IgD-negative memory B cell (primary cell): ENCODE results near the gene TRAPPC5. TPM values are rescaled to one million over a fixed set of nuclear protein-coding genes. Genes with fewer than 3 reads are reported as not detected.
A peak's percentile ranks its signal among the peaks of the same experiment; 100 is the strongest.

Source experiments
- H3K27ac Mint-ChIP-seq, 3 donors: one replicate each; pipeline ENCODE4 v1.8.0; 2020 to 2022; ENCODE audit warnings: mild to moderate bottlenecking in 3 of 3, mixed read lengths in 3 of 3, moderate library complexity in 1 of 3
- H3K27me3 Mint-ChIP-seq: one replicate; pipeline ENCODE4 v1.8.0; 2021; ENCODE audit warnings: mixed read lengths
- H3K36me3 Mint-ChIP-seq: one replicate; pipeline ENCODE4 v1.8.0; 2020; ENCODE audit warnings: mild to moderate bottlenecking, mixed read lengths
- H3K4me1 Mint-ChIP-seq, 3 donors: one replicate each; pipeline ENCODE4 v1.8.0; 2020 to 2022; ENCODE audit warnings: mixed read lengths in 3 of 3, mild to moderate bottlenecking in 1 of 3
- H3K4me3 Mint-ChIP-seq, 4 donors: one replicate each; pipeline ENCODE4 v1.8.0; 2020 to 2022; ENCODE audit warnings: mild to moderate bottlenecking in 4 of 4, mixed read lengths in 4 of 4, moderate library complexity in 3 of 4
- H3K9me3 Mint-ChIP-seq, 3 donors: one replicate each; pipeline ENCODE4 v1.8.0; 2020 to 2021; ENCODE audit warnings: mixed read lengths in 3 of 3, mild to moderate bottlenecking in 1 of 3
- polyA plus RNA-seq: library from polyadenylated mRNA; unstranded; fragments of 300-500 nt; fragmentation: Illumina TruSeq; gene quantifications from one replicate; pipeline ENCODE4 v1.2.3, GENCODE V29; 2021

The TRAPPC5 gene
- polyA plus RNA-seq, 1 donor from 2014 or later: 219 TPM

DNA sequence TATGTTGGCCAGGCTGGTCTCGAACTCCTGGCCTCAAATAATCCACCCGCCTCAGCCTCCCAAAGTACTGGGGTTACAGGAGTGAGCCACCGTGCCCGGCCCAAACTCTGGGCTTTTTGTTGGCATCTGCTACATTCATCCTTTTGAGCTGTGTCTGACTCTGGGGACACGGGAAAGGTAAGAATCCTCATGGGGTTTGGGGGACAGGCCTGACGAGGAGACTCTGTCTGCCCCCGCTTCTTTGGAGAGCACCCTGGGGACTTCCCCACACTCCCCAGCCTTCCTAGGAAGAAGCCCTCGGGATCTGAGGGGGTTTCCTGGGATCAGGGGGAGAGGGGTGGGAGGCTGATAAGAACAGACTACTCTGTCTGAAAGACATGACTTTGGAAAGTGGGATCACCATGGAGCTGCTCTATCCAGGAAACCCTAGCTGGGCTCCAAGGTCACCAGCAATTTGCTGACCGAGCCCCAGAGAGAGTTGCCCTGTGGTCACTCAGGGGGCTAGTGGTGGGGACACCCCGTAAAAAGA is 29.4 kb downstream of the TRAPPC5 start:
- Mint-ChIP-seq H3K36me3 (no peaks in the 10 kb centered on the region), H3K27me3 (peaks cover 4% of the 10 kb centered on the region), H3K4me1 (peaks cover 37 to 47% (median 46%) of the 10 kb centered on the region in 3 donors), H3K4me3 (peak overlapping the region in 3 of 4 donors; percentile 30 to 70 (median 48)), H3K9me3 (no peaks in the 10 kb centered on the region), H3K27ac (peak overlapping the region in 1 of 3 donors; percentile 34)

DNA sequence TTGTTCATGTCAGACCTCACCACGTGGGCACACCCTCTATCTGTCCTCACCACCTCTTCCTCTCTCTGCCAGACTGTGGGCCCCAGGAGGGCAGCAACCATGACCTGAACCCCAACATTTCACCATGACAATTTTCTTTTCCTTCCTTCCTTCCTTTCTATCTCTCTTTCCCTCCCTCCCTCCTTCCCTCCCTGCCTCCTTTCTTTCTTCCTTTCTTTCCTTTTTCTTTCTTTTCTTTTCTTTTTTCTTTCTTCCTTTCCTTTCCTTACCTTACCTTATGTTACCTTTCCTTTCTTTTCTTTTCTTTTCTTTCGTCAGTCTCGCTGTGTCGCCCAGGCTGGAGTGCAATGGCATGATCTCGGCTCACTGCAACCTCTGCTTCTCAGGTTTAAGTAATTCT is 30.0 kb downstream of the TRAPPC5 start:
- Mint-ChIP-seq H3K9me3 (no peaks in the 10 kb centered on the region), H3K4me3 (peak overlapping the region in 3 of 4 donors; percentile 30 to 48 (median 46)), H3K4me1 (peaks cover 36 to 47% (median 44%) of the 10 kb centered on the region in 3 donors), H3K36me3 (no peaks in the 10 kb centered on the region), H3K27ac (peak overlapping the region in 1 of 3 donors; percentile 34), H3K27me3 (peaks cover 4% of the 10 kb centered on the region)

DNA sequence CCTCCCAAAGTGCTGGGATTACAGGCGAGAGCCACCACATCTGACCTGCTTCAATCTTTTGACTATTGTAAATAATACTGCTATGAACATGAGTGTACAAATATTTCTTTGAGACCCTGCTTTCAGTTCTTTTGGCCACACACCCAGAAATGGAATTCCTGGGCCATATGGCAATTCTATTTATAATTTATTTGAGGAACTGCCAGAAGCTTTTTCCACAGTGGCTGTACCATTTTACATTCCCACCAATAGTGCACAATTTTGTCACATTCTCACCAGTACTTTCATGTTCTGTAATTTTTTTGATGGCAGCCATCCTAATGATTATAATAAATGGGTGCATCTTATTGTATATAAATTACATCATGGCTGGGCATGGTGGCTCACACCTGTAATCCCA is 35.0 kb downstream of the TRAPPC5 start:
- Mint-ChIP-seq H3K36me3 (no peaks in the 10 kb centered on the region), H3K4me1 (peaks cover 24 to 30% (median 28%) of the 10 kb centered on the region in 3 donors), H3K27ac (no peak overlapping the region), H3K27me3 (peaks cover 1% of the 10 kb centered on the region), H3K9me3 (peaks cover 0 to 5% (median 0%) of the 10 kb centered on the region in 3 donors), H3K4me3 (peak overlapping the region in 1 of 4 donors; percentile 89)

DNA sequence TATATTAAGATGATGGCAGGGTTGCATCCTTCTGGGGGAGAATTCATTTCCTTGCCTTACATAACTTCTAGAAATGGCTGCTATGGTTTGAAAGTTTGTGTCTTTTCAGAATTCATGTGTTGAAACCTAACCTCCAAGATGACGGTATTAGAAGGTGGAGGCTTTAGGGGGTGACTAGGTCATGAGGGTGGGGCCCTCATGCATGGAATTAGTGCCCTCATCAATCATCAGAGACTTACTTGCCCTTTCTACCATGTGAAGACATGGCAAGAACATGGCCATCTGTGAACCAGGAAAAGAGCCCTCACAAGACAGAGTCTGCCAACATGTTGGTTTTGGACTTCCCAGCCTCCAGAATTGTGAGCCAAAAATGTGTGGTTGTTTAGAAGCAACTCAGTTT is 36.1 kb downstream of the TRAPPC5 start:
- Mint-ChIP-seq H3K36me3 (no peaks in the 10 kb centered on the region), H3K27me3 (peaks cover 3% of the 10 kb centered on the region), H3K4me3 (no peak overlapping the region), H3K27ac (peak overlapping the region in 1 of 3 donors; percentile 68), H3K9me3 (peaks cover 0 to 5% (median 0%) of the 10 kb centered on the region in 3 donors), H3K4me1 (peaks cover 23 to 29% (median 26%) of the 10 kb centered on the region in 3 donors)

DNA sequence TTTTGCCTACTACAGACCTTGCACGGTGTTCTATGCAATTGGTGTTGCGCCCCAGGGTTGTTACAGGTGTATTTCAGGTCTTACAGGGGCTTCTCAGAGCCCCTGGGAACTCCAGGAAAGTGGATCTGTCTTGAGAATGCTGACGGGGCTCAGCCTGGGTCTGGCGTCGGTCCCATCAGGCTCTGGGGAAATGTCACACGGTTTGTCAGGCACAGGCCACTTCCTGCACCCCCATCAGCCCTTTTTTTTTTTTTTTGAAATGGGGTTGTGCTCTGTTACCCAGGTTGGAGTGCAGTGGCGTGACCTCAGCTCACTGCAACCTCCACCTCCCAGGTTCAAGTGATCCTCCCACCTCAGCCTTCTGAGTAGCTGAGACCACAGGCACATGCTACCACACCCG is 38.0 kb downstream of the TRAPPC5 start:
- Mint-ChIP-seq H3K27ac (peak overlapping the region in 2 of 3 donors; percentile 71 to 94), H3K4me1 (peaks cover 26 to 35% (median 34%) of the 10 kb centered on the region in 3 donors), H3K27me3 (peaks cover 3% of the 10 kb centered on the region), H3K4me3 (peak overlapping the region in 3 of 4 donors; percentile 66 to 83 (median 73)), H3K36me3 (no peaks in the 10 kb centered on the region), H3K9me3 (peaks cover 0 to 5% (median 0%) of the 10 kb centered on the region in 3 donors)

DNA sequence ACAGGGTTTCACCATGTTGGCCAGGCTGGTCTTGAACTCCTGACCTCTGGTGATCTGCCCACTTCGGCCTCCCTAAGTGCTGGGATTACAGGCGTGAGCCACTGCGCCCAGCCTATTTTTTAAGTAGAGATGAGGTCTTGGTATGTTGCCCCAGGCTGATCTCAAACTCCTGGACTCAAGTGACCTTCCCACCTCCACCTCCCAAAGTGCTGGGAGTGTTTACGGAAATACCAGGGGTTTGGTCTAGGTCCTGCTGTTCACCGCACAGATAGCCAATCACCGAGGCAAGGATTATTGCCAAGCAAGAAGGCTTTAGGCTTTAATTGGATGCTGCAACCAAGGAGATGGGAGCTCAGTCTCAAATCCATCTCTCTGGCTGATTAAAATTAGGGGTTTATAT is 39.7 kb downstream of the TRAPPC5 start:
- Mint-ChIP-seq H3K4me1 (peaks cover 14 to 27% (median 27%) of the 10 kb centered on the region in 3 donors), H3K9me3 (peaks cover 0 to 5% (median 2%) of the 10 kb centered on the region in 3 donors), H3K36me3 (no peaks in the 10 kb centered on the region), H3K4me3 (no peak overlapping the region), H3K27me3 (peaks cover 3% of the 10 kb centered on the region), H3K27ac (peak overlapping the region in 2 of 3 donors; percentile 6 to 71)

DNA sequence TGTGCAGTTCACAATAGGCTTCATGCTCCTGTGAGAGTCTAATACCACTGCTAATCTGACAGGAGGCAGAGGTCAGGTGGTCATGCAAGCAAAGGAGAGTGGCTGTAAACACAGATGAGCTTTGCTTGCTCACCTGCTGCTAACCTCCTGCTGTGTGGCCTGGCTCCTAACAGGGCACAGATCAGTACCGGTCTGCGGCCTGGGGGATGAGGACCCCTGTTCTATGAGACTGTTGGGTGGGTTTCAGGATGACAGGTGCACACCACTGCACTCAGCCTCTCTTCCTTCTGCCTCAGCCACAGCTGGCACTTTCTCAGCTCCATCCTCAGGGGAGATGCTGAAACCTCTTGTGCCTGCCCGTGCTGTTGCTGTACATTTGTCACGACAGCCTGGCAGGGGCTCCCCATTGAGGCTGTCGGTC is 41.6 kb downstream of the TRAPPC5 start:
- no peaks in the 10 kb centered on the region for H3K36me3 Mint-ChIP-seq
- H3K4me1 Mint-ChIP-seq: peaks cover 9 to 17% (median 16%) of the 10 kb centered on the region in 3 donors
- peaks cover 0 to 2% (median under 1%) of the 10 kb centered on the region in 3 donors for H3K9me3 Mint-ChIP-seq
- H3K27ac Mint-ChIP-seq: no peak overlapping the region
- peaks cover 6% of the 10 kb centered on the region for H3K27me3 Mint-ChIP-seq
- peak overlapping the region in 1 of 4 donors; percentile 39 for H3K4me3 Mint-ChIP-seq

DNA sequence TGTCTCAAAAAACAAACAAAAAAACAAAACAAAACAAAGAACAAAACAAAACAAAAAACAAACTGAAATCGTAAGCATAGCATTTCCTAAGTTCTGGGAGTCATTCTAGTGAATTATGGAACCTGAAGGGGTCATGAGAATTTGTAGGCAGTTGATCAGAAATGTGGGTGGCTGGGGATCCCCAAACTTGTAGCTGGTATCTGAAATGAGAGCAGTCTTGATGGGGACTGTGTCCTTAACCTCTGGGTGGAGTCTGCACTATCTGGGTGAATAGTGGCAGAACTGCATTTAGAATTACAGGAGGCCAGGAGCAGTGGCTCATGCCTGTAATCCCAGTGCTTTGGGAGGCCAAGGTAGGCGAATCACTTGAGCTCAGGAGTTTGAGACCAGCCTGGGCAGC is 45.2 kb downstream of the TRAPPC5 start:
- H3K27ac Mint-ChIP-seq: no peak overlapping the region
- no peaks in the 10 kb centered on the region for H3K36me3 Mint-ChIP-seq
- peaks cover 0 to 2% (median 2%) of the 10 kb centered on the region in 3 donors for H3K9me3 Mint-ChIP-seq
- peaks cover 4 to 14% (median 13%) of the 10 kb centered on the region in 3 donors for H3K4me1 Mint-ChIP-seq
- H3K27me3 Mint-ChIP-seq: peaks cover 31% of the 10 kb centered on the region
- H3K4me3 Mint-ChIP-seq: no peak overlapping the region

DNA sequence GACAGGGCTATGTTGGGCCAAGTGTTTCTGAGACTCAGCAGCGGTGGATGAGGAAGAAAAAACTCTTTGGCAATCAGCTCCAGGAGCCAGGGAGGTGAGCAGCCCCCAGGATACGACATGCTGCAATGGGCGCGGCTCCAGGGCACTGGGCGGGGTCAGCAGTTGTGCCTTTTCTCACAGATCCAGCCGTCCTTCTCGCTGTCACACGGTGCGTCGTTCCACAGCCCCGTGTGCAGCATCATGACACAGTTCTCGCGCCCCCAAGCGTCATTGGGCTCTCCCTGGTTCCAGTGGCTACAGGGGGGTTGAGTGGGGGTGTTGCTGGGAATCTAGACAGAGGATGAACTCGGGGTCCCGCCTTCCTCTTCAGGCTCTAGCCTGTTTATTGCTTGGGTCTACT is 48.6 kb downstream of the TRAPPC5 start:
- Mint-ChIP-seq H3K36me3 (no peaks in the 10 kb centered on the region), H3K9me3 (peaks cover 0 to 2% (median 2%) of the 10 kb centered on the region in 3 donors), H3K27me3 (peaks cover 33% of the 10 kb centered on the region), H3K4me1 (peaks cover 2 to 9% (median 8%) of the 10 kb centered on the region in 3 donors), H3K27ac (peak overlapping the region in 1 of 3 donors; percentile 34), H3K4me3 (peak overlapping the region; percentile 59 to 78 (median 68))

DNA sequence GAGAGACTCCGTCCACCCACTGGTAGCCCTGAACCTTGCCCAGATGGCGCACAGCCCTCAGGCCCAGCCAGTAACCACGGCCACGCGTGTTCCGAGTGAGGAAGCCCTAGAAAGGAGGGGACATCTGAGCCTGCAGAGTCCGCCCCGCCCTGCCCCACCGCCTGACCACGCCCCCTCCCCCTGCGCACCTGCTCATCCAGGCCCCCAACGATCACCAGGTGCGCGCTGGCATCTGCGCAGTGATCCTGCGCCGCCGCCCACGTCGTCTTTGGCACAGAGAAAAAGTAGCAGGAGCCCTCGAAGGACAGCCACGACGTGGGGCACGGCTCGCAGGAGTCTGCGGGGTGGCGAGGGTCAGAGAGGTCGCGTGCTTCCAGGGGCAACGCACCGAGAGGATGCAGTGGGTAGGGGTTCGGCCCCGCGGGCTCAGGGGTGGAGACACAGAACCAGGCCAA is 49.2 kb downstream of the TRAPPC5 start:
- Mint-ChIP-seq H3K4me3 (peak overlapping the region; percentile 31 to 78 (median 67)), H3K9me3 (peaks cover 0 to 2% (median 1%) of the 10 kb centered on the region in 3 donors), H3K4me1 (peaks cover 4 to 11% (median 10%) of the 10 kb centered on the region in 3 donors)

DNA sequence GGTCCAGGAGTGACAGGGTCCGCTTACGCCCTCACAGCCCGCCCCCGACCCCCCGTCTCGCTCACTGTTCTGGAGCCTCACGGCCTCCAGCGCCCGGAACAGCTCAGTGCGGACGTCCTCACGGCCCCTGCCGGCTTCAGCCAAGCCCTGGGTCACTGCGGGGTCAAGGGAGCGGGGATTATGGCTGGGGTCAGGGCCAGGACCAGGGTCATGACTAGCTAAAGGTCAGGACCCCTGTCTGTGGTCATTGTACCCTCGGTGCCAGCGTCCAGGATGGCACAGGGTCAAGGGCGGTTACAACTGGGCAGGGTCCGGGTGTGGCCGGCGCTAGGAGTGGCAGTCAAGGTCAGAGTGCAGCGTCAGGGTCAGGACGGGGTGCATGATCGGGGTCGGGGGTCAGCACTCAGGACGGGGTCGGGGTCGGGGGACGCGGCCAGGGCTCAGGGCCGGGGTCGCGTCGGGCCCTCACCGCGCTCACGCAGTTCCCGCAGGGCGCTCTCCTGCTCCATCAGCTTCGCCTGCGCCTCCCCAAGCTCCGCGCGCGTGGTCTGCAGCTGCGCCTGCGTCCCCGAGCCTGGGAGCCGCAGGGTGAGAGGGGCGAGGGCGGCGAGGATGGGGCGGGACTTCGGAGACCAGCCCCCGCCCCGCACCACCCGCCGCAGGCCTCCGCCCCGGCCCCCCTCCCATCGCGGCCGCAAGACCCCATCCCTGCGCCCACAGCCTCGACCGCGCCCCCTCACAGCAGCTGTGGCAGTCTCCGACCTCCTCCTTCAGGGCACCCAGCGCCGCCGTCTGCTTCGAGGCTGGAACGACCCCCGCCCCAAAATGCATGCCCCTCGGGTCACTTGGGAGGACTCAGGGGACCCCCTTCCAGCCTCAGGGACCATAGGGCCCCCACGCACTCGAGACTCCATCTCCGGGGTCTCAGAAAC is 49.9 kb downstream of the TRAPPC5 start:
- peaks cover 34% of the 10 kb centered on the region for H3K27me3 Mint-ChIP-seq
- H3K36me3 Mint-ChIP-seq: no peaks in the 10 kb centered on the region
- H3K27ac Mint-ChIP-seq: no peak overlapping the region
- peaks cover 0 to 2% (median 0%) of the 10 kb centered on the region in 3 donors for H3K9me3 Mint-ChIP-seq
- peak overlapping the region; percentile 31 to 78 (median 67) for H3K4me3 Mint-ChIP-seq
- peaks cover 4 to 12% (median 10%) of the 10 kb centered on the region in 3 donors for H3K4me1 Mint-ChIP-seq

More for the DNA sequence above, 49.2 kb downstream of the TRAPPC5 start:
- Mint-ChIP-seq H3K27me3 (peaks cover 33% of the 10 kb centered on the region), H3K36me3 (no peaks in the 10 kb centered on the region), H3K27ac (peak overlapping the region in 1 of 3 donors; percentile 34)

DNA sequence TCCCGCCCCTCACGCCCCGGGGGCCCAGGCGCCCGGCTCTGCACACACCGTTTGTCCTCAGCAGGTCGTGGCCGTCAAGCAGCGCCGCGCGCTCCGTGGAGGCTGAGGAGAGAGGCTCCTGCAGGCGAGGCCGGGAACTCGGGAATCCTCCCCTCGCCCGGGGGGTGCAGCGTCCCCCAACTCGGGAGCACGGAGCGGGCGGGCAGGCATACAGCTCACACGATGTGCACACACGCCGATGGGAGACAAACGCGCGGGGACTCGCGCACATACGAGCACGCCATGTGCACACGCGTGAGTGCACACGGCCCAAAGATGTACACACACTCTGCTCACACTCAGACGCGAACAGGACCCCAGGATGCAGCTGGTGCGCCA is 50.6 kb downstream of the TRAPPC5 start:
- H3K4me1 Mint-ChIP-seq: peaks cover 4 to 13% (median 10%) of the 10 kb centered on the region in 3 donors
- peaks cover 0 to 2% (median 0%) of the 10 kb centered on the region in 3 donors for H3K9me3 Mint-ChIP-seq
- H3K27ac Mint-ChIP-seq: no peak overlapping the region
- peaks cover 35% of the 10 kb centered on the region for H3K27me3 Mint-ChIP-seq
- no peaks in the 10 kb centered on the region for H3K36me3 Mint-ChIP-seq
- no peak overlapping the region for H3K4me3 Mint-ChIP-seq

DNA sequence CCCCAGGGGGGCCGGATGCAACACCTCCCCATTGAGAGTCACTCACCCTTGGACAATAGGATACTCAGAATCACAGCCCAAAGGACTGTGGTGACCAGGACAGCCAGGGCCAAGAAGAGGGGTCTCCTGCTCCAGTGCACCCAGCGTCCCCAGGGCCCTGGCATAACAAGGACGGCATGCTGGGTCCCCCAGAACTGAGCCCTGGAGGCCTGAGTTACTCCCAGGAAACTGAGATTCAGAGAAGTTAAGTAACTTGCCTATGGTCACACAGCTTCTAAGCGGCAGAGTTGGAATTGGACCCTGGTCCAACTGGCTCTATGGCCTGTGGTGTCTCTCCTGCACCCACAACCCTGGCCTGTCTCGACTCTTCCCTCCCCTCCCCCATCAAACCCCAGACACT is 51.0 kb downstream of the TRAPPC5 start:
- peaks cover 34% of the 10 kb centered on the region for H3K27me3 Mint-ChIP-seq
- peak overlapping the region in 1 of 3 donors; percentile 16 for H3K27ac Mint-ChIP-seq
- H3K36me3 Mint-ChIP-seq: no peaks in the 10 kb centered on the region
- peaks cover 0 to 2% (median 0%) of the 10 kb centered on the region in 3 donors for H3K9me3 Mint-ChIP-seq
- peak overlapping the region in 2 of 4 donors; percentile 13 to 20 for H3K4me3 Mint-ChIP-seq
- H3K4me1 Mint-ChIP-seq: peaks cover 4 to 15% (median 10%) of the 10 kb centered on the region in 3 donors

DNA sequence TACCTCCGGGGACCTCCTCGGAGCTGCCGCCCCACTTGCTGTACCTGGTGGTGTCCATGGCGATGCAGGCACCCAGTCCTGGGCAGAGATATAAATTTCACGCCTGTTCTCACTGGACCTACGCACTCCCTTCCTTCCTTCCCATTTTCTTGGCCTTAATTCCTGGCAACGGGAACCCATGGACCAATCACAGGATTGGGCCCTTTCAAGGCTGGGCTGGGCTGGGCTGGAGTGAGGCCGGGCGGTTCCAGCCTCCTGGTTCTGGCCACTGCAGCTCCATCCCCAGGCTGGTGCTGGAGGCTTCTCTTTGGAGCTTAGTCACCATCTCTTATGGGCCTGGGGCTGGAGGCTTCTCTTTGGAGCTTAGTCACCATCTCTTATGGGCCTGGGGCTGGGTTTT is 51.4 kb downstream of the TRAPPC5 start, which contains the start of gene CLEC4G:
TSS of gene CLEC4G (minus strand) at position 66 of the 400 bp plus-strand sequence. CDS start at position 58, 8 bp downstream.
- Mint-ChIP-seq H3K4me3 (peak within 1 kb of the TSS in 3 of 4 donors; percentile 13 to 32 (median 20)), H3K4me1 (peaks cover 4 to 15% (median 10%) of the 10 kb centered on the region in 3 donors), H3K27ac (peak within 1 kb of the TSS in 2 of 3 donors; percentile 16 to 39), H3K36me3 (no peaks in the 10 kb centered on the region), H3K27me3 (peaks cover 35% of the 10 kb centered on the region), H3K9me3 (peaks cover 0 to 2% (median 0%) of the 10 kb centered on the region in 3 donors)
